ENCODE results near the gene BTBD9. TPM values are rescaled to one million over a fixed set of nuclear protein-coding genes. Genes with fewer than 3 reads are reported as not detected.
A peak's percentile ranks its signal among the peaks of the same experiment; 100 is the strongest.

The BTBD9 gene
- total RNA-seq, 4 donors from 2014 or later: 17.3 to 50.3 (median 37.8) TPM

DNA sequence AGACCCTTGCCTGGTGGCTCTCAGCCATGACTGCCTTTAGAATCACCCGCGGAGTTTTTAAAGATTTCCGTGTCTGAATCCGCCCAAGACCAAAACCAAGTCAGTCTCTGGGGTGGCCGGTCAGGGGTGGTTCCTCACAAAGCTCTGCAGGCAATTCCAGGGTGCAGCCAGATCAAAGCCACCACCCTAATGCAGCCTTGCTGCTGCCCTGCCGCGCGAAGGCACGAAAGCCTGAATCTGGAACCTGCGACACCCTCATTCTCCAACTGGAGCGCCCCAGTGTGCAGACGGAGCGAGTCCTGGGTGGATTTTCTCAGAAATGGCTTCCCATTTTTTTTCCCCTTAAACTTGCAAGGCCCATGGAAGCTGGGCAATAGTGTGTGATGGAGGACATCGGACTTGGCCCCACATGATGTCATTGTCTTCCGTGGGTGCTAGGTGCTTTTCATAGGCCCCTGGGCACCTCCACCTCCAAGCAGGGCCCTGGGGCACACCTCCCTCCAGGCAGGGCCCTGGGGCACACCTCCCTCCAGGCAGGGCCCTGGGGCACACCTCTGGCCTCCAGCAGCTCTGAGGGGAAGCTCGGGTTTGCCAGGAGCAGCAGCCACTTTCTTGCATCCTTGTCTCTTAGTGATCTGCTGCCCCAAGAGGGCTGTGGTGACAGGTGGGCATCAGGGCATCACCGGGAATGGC lies 477.1 kb downstream of the BTBD9 start:
- Histone ChIP-seq H3K4me1 (no peaks in the 10 kb centered on the region), H3K27ac (no peak overlapping the region), H3K27me3 (no peaks in the 10 kb centered on the region), H3K4me3 (no peak overlapping the region), H3K36me3 (no peaks in the 10 kb centered on the region), H3K9me3 (no peaks in the 10 kb centered on the region)
- no peak for TF ChIP-seq POLR2A (IDR thresholded peaks at IDR 0.05)
- TF ChIP-seq, protein P1, sequence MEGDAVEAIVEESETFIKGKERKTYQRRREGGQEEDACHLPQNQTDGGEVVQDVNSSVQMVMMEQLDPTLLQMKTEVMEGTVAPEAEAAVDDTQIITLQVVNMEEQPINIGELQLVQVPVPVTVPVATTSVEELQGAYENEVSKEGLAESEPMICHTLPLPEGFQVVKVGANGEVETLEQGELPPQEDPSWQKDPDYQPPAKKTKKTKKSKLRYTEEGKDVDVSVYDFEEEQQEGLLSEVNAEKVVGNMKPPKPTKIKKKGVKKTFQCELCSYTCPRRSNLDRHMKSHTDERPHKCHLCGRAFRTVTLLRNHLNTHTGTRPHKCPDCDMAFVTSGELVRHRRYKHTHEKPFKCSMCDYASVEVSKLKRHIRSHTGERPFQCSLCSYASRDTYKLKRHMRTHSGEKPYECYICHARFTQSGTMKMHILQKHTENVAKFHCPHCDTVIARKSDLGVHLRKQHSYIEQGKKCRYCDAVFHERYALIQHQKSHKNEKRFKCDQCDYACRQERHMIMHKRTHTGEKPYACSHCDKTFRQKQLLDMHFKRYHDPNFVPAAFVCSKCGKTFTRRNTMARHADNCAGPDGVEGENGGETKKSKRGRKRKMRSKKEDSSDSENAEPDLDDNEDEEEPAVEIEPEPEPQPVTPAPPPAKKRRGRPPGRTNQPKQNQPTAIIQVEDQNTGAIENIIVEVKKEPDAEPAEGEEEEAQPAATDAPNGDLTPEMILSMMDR (IDR thresholded peaks at IDR 0.05): no peak
- DNase-seq: peak in 1 of 3 donors; percentile 23

- DNase-seq: no peak
- H3K27ac ChIP-seq: no peak overlapping the region
- H3K4me3 ChIP-seq: no peak overlapping the region
- no peaks in the 10 kb centered on the region for H3K36me3 ChIP-seq
- no peaks in the 10 kb centered on the region for H3K9me3 ChIP-seq
- no peaks in the 10 kb centered on the region for H3K4me1 ChIP-seq
- TF ChIP-seq, protein P1 (IDR thresholded peaks at IDR 0.05): no peak
- no peak for TF ChIP-seq POLR2A (IDR thresholded peaks at IDR 0.05)
- H3K27me3 ChIP-seq: no peaks in the 10 kb centered on the region
Measured at GRCh38 chr6:38161754-38162492, 477.8 kb downstream of the BTBD9 start.

- DNase-seq: peak in 1 of 3 donors; percentile 39
- no peak overlapping the region for H3K27ac ChIP-seq
- H3K4me1 ChIP-seq: no peaks in the 10 kb centered on the region
- TF ChIP-seq, protein P1 (IDR thresholded peaks at IDR 0.05): no peak
- TF ChIP-seq POLR2A (IDR thresholded peaks at IDR 0.05): no peak
- no peaks in the 10 kb centered on the region for H3K27me3 ChIP-seq
- H3K4me3 ChIP-seq: no peak overlapping the region
- no peaks in the 10 kb centered on the region for H3K9me3 ChIP-seq
- no peaks in the 10 kb centered on the region for H3K36me3 ChIP-seq
Measured at GRCh38 chr6:38161331-38161730, 478.4 kb downstream of the BTBD9 start.

DNA sequence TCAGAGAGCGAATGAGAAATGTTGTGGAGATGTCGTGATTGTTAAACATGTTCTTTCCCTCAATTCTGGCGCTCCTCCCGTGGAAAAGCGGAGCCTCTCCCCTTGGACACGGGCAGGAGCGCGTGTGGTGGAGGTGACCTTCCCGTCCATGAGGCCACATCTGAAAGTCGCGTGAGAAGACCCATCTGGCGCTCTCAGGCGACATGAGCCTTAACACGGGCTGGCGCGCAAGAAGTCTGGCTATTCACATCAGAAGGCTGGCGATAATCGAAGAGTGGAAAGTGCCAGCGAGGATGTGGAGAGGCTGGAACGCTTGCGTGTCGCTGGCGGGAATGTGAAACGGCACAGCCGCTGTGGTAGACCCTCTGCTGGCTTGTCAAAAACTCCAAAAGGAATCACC lies 478.9 kb downstream of the BTBD9 start:
- H3K4me1 ChIP-seq: no peaks in the 10 kb centered on the region
- TF ChIP-seq, protein P1 (IDR thresholded peaks at IDR 0.05): no peak
- TF ChIP-seq POLR2A (IDR thresholded peaks at IDR 0.05): no peak
- no peak overlapping the region for H3K4me3 ChIP-seq
- no peaks in the 10 kb centered on the region for H3K36me3 ChIP-seq
- DNase-seq: peak in 1 of 3 donors; percentile 38
- no peaks in the 10 kb centered on the region for H3K9me3 ChIP-seq
- no peaks in the 10 kb centered on the region for H3K27me3 ChIP-seq
- H3K27ac ChIP-seq: no peak overlapping the region

DNA sequence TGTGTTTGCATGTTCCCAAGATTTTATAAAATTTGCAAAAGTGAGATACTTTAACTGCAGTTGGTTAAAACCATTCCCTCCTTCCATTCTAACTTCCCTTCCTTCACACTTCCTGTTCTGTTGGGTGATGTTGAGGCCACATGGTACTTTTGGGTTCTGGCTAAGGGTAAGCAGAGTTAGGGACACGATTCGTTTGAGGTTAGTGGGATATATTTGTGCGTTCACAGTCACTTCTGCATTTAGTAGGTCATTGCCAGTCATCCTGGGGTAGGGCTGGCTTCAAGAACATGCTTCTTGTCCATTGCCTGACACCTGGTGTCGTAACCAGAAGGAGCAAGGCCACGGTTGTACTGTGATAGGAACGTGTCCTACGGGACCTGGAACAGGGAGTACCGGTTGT lies 480.1 kb downstream of the BTBD9 start:
- peaks cover 0 to 2% (median 0%) of the 10 kb centered on the region in 3 donors for H3K36me3 ChIP-seq
- no peak for DNase-seq
- no peaks in the 10 kb centered on the region for H3K27me3 ChIP-seq
- H3K4me1 ChIP-seq: no peaks in the 10 kb centered on the region
- no peak overlapping the region for H3K27ac ChIP-seq
- no peak for TF ChIP-seq POLR2A (IDR thresholded peaks at IDR 0.05)
- TF ChIP-seq, protein P1 (IDR thresholded peaks at IDR 0.05): no peak
- no peak overlapping the region for H3K4me3 ChIP-seq
- no peaks in the 10 kb centered on the region for H3K9me3 ChIP-seq

Data from Peyer's patch (tissue), 4 donors.